Brain microvascular endothelial cell (primary cell): ENCODE results near the gene LRRK2.

Source experiments
- DNase-seq: peaks from one replicate; pipeline ENCODE4 v3.0.0-alpha.2; 2020
- H3K27ac ChIP-seq: fragments of 250-450 bp; sonication (Bioruptor Pico); 2 replicates; pipeline ENCODE4 v1.5.1; 2020; ENCODE audit warnings: mild to moderate bottlenecking, moderate library complexity
- H3K27me3 ChIP-seq: fragments of 250-450 bp; sonication (Bioruptor Pico); replicated peaks from 2 replicates; pipeline ENCODE4 v1.5.1; 2020; ENCODE audit warnings: mild to moderate bottlenecking
- H3K36me3 ChIP-seq: fragments of 250-450 bp; sonication (Bioruptor Pico); replicated peaks from 2 replicates; pipeline ENCODE4 v1.5.1; 2020; ENCODE audit warnings: mild to moderate bottlenecking
- H3K4me3 ChIP-seq: 2 replicates; pipeline ENCODE4 v1.5.1; 2011; ENCODE audit warnings: low read depth, mild to moderate bottlenecking, control low read depth, low read length, moderate library complexity
- in situ Hi-C: cut with HindIII; loops from 2 replicates; pipeline ENCODE4 v1.10.0; 2017; ENCODE audit warnings: low sequenced_read_pairs, low pct_ligation_motif_present
- TF ChIP-seq, protein P1 (sequence below): IDR thresholded peaks from 2 replicates; pipeline ENCODE4 v1.5.1; 2011; ENCODE audit warnings: low read depth, mild to moderate bottlenecking, moderate library complexity, low read length, control low read depth, inconsistent platforms; ENCODE audit errors: missing control alignments

The LRRK2 gene

DNA sequence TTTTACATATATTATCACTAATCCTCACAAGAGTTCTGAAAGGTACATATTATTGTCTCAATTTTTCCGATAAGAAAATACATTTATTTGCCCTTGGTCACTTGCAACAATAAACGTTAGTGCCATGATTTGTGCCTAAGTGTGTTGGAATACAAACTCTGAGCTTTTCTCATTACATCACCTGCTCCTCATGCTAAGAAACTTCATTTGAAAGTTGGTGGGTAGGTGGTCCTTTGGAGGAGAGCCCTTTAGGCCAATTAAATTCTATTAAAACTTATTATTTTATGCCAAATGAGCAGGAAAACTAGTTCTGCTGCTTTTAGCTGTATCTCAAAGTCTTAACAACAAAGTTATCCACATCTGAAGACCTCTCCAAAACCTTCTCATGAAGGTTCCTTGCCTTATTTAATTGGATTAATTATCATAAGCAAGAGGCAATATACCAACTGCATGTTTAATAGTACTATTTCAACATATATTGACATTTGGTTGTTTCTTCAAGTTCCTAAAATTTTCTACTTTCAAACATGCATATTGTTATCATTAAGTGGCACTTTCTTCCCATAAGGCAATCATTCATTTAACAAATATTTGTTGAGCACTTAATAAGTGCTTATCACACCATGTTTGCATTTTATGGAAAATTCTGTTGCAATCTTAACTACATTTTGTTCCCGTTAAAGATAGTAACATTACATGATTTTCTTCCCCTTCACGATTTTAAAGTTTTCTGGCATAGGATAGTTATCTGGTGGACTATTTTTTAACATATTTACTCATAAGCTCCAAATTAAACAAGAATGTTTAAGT lies 40.1 kb upstream of the LRRK2 start:
- no peak for DNase-seq
- Histone ChIP-seq H3K36me3 (no peaks in the 10 kb centered on the region), H3K27me3 (no peaks in the 10 kb centered on the region), H3K27ac (no peak overlapping the region), H3K4me3 (no peak overlapping the region)
- in situ Hi-C loops = no loop called here
- TF ChIP-seq, protein P1, sequence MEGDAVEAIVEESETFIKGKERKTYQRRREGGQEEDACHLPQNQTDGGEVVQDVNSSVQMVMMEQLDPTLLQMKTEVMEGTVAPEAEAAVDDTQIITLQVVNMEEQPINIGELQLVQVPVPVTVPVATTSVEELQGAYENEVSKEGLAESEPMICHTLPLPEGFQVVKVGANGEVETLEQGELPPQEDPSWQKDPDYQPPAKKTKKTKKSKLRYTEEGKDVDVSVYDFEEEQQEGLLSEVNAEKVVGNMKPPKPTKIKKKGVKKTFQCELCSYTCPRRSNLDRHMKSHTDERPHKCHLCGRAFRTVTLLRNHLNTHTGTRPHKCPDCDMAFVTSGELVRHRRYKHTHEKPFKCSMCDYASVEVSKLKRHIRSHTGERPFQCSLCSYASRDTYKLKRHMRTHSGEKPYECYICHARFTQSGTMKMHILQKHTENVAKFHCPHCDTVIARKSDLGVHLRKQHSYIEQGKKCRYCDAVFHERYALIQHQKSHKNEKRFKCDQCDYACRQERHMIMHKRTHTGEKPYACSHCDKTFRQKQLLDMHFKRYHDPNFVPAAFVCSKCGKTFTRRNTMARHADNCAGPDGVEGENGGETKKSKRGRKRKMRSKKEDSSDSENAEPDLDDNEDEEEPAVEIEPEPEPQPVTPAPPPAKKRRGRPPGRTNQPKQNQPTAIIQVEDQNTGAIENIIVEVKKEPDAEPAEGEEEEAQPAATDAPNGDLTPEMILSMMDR = no peak

DNA sequence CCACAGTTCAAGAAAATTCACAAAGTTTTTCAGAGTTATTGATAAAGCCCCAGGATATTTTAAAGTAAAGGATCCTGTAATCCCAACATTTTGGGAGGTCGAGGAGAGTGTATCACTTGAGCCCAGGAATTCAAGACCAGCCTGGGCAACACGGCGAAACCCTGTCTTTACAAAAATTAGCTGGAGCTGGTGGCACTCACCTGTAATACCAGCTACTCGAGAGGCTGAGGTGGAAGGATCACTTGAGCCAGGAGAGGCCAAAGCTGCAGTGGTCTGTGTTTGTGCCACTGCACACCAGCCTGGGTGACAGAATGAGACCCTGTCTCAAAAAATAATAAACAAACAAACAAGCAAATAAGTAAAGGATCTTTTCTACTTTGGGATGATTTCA lies 39.5 kb upstream of the LRRK2 start:
- no peak for DNase-seq
- Histone ChIP-seq H3K27me3 (no peaks in the 10 kb centered on the region), H3K27ac (no peak overlapping the region), H3K4me3 (no peak overlapping the region), H3K36me3 (no peaks in the 10 kb centered on the region)
- in situ Hi-C loops = no loop called here
- TF ChIP-seq, protein P1 = no peak

DNA sequence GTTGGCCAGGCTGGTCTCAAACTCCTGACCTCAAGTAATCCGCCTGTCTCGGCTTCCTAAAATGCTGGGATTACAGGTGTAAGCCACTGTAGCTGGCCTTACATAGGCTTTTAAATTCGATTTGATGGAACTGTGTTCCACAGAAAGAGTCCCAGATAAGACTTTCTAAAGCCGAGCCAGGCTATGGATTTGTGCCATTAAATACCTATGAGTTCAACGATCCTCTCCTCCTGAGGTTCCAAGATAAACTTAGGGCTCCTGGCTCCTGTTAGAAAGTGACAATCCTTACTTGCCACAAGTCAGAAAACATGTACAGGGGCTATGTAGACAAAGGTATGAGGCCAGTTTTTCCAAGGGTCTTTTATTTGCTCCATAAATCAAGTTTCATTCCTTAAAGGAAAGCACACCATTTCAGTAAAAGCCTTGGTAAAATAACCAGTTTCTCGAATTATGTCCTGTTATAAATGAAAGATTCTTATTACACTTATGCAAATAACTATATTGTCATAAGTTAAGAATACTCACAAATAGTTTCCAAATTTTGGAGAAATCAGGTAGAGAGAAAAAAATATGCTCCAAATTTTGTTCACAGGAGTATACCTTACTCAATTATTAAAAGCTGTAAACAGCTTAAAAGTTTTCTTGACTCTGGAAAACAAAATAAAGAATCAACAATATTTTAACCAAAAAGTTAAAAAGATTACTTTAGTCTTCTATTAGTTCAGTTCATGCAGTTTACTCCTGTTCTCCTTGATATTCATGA lies 36.1 kb upstream of the LRRK2 start:
- H3K27ac ChIP-seq = no peak overlapping the region
- no peak overlapping the region for H3K4me3 ChIP-seq
- H3K36me3 ChIP-seq = no peaks in the 10 kb centered on the region
- no peaks in the 10 kb centered on the region for H3K27me3 ChIP-seq
- in situ Hi-C loops = no loop called here
- no peak for DNase-seq
- TF ChIP-seq, protein P1 = no peak

DNA sequence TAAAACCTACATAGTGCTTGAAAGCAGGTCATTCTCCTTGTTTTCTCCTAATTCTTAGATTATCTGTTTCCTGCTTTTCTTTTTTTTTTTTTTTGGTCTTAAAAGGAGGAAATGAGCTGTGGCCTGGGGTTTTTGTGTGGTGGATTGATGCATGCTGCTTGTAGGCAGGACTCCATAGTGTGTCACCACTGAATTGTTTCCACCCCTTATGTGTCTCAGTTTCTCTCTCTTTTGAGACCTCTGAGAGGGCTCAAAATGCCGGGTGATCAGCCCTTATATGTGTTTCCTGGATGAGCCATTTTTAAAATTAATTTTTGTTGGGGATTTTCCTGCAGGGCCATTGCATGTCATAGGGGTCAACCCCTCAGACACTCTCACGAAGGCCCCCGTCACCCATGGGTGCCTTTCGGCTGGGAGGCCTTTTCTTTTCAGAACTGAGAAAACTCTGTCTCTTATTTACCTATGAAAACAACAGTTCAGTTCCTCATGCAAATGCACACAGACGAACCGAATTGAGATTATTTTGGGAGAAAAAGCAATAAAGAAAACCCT lies 32.0 kb upstream of the LRRK2 start:
- TF ChIP-seq, protein P1 = no peak
- Histone ChIP-seq H3K4me3 (no peak overlapping the region), H3K27me3 (no peaks in the 10 kb centered on the region), H3K27ac (no peak overlapping the region), H3K36me3 (no peaks in the 10 kb centered on the region)
- in situ Hi-C loops = no loop called here
- DNase-seq = no peak

DNA sequence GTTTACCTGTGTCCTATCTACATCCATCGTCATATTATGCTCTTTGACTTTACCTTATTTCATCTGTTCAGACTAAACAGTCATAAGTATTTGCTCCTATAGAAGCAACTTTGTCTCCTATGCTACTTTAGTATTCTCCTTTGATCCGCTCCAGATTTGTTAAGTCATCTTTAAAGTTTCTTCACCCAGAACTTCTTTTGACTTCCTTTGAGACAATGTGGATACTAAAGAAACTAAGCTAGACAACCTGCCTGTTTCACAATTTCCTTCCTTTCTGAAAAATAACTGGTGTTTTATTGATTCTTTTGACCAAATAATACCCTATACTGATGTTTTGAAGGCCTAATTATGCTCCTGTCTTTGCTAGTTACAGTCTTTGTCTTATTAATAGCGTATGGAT lies 30.0 kb upstream of the LRRK2 start:
- H3K4me3 ChIP-seq = no peak overlapping the region
- in situ Hi-C loops = no loop called here

More for the DNA sequence above, 30.0 kb upstream of the LRRK2 start:
- Histone ChIP-seq H3K27ac (no peak overlapping the region), H3K27me3 (no peaks in the 10 kb centered on the region), H3K36me3 (no peaks in the 10 kb centered on the region)
- TF ChIP-seq, protein P1 = no peak
- no peak for DNase-seq
